H1 (cell line): ENCODE measurements around the gene NID1. TPM values are rescaled to one million over a fixed set of nuclear protein-coding genes. Genes with fewer than 3 reads are reported as not detected.

Experiments
- SP2 ChIP-seq: IDR thresholded peaks from 2 replicates; pipeline ENCODE4 v1.6.1; 2012; ENCODE audit warnings: mild to moderate bottlenecking, low read length, inconsistent platforms
- polyA plus RNA-seq, 7 experiments: library from polyadenylated mRNA; depleted of rRNA in 3 of 7; stranded (reverse) in 5 of 7; unstranded in 2 of 7; fragments of >200 nt in 5 of 7; fragments of 200-250 nt in 2 of 7; gene quantifications; 1 replicate in 5 of 7; 2 replicates in 1 of 7; 4 replicates in 1 of 7; pipeline versions ENCODE4 v1.2.1 to v1.2.3, GENCODE V29; 2011 to 2013; ENCODE audit warnings: missing spikeins in 2 of 7, mixed read lengths in 2 of 7
- total RNA-seq: library from RNA; stranded (reverse); fragmentation: NEBNext Ultra II Directional; extraction: Animal tissue kit (Norgen Biotek cat#: 25700); gene quantifications from 2 replicates; pipeline ENCODE4 v1.2.1, GENCODE V29; 2021
- TF ChIP-seq, protein P1 (sequence below): IDR thresholded peaks from 2 replicates; pipeline ENCODE4 v1.6.1; 2011; ENCODE audit warnings: low read depth, mild to moderate bottlenecking, low read length; ENCODE audit not compliant: insufficient read depth

NID1 gene
- total and polyA plus RNA-seq, 2 of the 8 experiments (the other 6 are each of a cell fraction or from before 2014, with no cell fraction given), result 20.9 to 25.4 TPM

GRCh38 chr1:235974616-235975015 is 90.3 kb downstream of the NID1 start (continued):
- TF ChIP-seq, protein P1, sequence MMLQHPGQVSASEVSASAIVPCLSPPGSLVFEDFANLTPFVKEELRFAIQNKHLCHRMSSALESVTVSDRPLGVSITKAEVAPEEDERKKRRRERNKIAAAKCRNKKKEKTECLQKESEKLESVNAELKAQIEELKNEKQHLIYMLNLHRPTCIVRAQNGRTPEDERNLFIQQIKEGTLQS, result no peak
- no peak for TF ChIP-seq SP2
